Measurements from ENCODE around the gene DIP2C.
"Not testable (repeated sequence)": the region's sequence is repeated elsewhere in the genome, so short reads cannot be mapped to it uniquely, and the experiment has no call there.

Gene DIP2C

GRCh38 chr10:521261-522250 lies 167.9 kb downstream of the DIP2C start:
- Mint-ChIP-seq H3K4me1 (ENCODE audit: low read depth) (no peaks in the 10 kb centered on the region), H3K4me3 (no peak overlapping the region), H3K36me3 (ENCODE audit: low read depth) (no peaks in the 10 kb centered on the region), H3K9me3 (no peaks in the 10 kb centered on the region), H3K27ac (no peak overlapping the region), H3K27me3 (peaks cover 23% of the 10 kb centered on the region)

- H3K4me3 Mint-ChIP-seq = no peak overlapping the region
- H3K27me3 Mint-ChIP-seq = peaks cover 23% of the 10 kb centered on the region
- H3K36me3 Mint-ChIP-seq (ENCODE audit: low read depth) = no peaks in the 10 kb centered on the region
- H3K4me1 Mint-ChIP-seq (ENCODE audit: low read depth) = no peaks in the 10 kb centered on the region
- H3K27ac Mint-ChIP-seq = no peak overlapping the region
- no peaks in the 10 kb centered on the region for H3K9me3 Mint-ChIP-seq
Measured at GRCh38 chr10:520402-520787, 169.1 kb downstream of the DIP2C start.

DNA sequence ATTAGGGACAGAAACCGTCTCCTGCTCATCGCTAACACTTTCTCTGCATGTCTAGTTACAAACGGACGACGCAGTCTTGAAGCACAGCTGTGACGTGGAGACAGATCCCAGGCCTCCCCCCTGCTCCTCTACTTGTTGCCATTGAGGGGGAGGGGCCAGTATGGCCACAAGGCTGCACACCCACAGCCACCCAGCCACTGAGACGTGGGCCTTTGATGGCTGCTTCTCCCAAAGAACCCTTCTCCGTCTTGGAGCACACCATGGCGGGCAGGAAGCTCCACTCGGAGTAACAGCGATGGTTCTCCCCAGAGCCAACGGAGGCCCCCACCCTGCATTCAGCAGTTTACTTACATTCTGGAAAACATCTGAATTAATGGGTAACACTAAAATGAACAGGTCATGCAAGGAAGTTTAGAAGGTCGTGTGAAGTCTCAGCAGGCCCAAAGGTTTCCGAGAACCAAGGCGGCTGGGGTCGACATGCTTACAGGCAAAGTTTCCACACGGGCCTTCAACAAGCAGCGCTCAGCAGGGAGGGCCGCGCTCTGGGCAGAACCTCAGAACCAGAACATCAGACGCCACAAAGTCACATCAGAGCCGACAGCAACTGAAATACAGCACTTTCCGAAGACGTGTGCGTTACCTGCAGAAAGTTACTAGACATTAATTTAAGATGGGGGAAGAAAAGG lies 169.6 kb downstream of the DIP2C start:
- H3K36me3 Mint-ChIP-seq (ENCODE audit: low read depth) = no peaks in the 10 kb centered on the region
- no peak overlapping the region for H3K27ac Mint-ChIP-seq
- H3K4me1 Mint-ChIP-seq (ENCODE audit: low read depth) = no peaks in the 10 kb centered on the region
- H3K9me3 Mint-ChIP-seq = no peaks in the 10 kb centered on the region
- no peak overlapping the region for H3K4me3 Mint-ChIP-seq
- peaks cover 23% of the 10 kb centered on the region for H3K27me3 Mint-ChIP-seq

DNA sequence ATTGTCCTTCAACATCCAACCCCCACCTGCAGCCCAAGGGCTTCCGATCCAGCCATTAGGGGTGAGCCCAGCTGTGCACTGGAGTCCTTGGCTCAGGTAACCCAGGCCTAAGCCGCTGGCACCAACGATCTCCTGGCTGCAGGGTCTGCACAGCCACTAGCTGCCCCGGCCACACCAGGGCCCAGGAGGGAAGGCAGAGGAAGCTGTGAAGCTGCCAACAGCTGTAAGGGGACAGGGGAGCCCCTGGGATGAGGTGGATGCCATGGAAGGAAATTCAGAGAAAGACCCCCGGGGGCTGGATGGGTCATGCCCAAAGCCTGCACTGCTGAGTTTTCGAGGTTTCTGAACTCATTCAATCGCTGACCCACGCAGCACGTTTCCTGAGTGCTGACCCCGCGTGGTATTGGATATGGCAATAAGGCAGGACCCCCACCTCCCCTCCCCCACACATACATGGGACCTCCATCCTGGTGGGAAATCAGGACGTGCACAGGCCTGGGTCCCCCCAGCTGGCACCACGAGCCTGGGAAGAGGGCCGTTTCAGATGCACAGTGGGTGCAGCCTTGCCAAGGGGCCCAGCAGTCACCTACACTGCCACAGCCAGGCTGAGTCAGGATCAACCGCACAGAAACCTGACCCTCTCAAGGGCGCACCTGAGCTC lies 170.3 kb downstream of the DIP2C start:
- Mint-ChIP-seq H3K27ac (no peak overlapping the region), H3K4me3 (no peak overlapping the region), H3K27me3 (peaks cover 20% of the 10 kb centered on the region), H3K36me3 (ENCODE audit: low read depth) (no peaks in the 10 kb centered on the region), H3K9me3 (no peaks in the 10 kb centered on the region), H3K4me1 (ENCODE audit: low read depth) (no peaks in the 10 kb centered on the region)

GRCh38 chr10:517872-518475 lies 171.5 kb downstream of the DIP2C start:
- H3K4me3 Mint-ChIP-seq = no peak overlapping the region
- peaks cover 5% of the 10 kb centered on the region for H3K4me1 Mint-ChIP-seq (ENCODE audit: low read depth)
- H3K27me3 Mint-ChIP-seq = peaks cover 19% of the 10 kb centered on the region

DNA sequence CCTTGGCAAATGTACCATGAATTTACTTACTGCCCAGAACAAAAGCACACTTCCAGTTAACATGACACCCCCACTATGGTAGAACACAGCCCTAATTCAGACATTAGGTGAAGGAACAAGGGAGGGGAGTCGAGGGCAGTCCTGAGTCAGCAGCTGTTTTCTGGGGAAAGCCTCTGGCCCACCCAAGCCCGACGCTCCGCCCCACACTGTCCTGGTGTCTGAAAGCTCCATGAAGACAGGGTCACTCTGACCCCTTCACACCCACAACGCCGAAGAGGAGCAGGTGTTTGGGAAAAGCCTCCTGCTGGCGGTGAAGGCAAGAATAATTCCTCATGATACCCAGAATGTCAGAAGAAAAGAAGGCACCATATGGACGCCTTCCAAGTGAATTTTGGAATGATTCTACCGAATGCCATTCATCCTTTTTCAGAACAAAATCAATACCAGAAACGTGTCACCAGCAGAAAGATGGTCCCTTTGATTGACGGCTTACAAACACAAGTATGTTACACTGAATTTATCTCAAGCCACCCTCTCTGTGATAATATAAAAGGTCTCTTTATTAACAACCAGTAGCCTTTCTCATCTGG lies 172.1 kb downstream of the DIP2C start:
- Mint-ChIP-seq H3K27me3 (peaks cover 13% of the 10 kb centered on the region), H3K36me3 (ENCODE audit: low read depth) (no peaks in the 10 kb centered on the region), H3K4me3 (no peak overlapping the region), H3K9me3 (no peaks in the 10 kb centered on the region), H3K27ac (no peak overlapping the region), H3K4me1 (ENCODE audit: low read depth) (peaks cover 5% of the 10 kb centered on the region)

More at GRCh38 chr10:517872-518475, 171.5 kb downstream of the DIP2C start:
- no peaks in the 10 kb centered on the region for H3K36me3 Mint-ChIP-seq (ENCODE audit: low read depth)
- H3K27ac Mint-ChIP-seq = no peak overlapping the region
- H3K9me3 Mint-ChIP-seq = no peaks in the 10 kb centered on the region

- Mint-ChIP-seq H3K4me1 (ENCODE audit: low read depth) (peaks cover 5% of the 10 kb centered on the region), H3K36me3 (ENCODE audit: low read depth) (no peaks in the 10 kb centered on the region)
Measured at GRCh38 chr10:516764-517163, 172.7 kb downstream of the DIP2C start.

DNA sequence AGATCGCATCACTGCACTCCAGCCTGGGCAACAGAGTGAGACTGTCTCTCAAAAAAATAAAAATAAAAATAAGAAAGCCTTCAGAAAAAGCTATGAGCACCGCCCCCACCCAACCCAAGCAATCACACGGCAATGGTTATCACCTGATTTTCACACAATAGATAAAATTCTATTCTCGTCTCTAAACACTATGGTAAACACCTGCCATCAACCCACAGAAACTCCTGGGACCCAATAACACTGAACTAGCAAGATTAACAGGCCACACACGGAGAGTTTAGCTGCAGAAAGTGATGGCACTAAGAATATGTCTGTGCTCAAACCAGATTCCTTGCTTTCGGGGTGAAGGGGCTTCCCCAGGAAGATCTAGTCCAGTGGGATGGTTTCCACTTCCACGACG lies 173.8 kb downstream of the DIP2C start:
- no peaks in the 10 kb centered on the region for H3K9me3 Mint-ChIP-seq
- H3K27ac Mint-ChIP-seq = no peak overlapping the region
- H3K27me3 Mint-ChIP-seq = peaks cover 9% of the 10 kb centered on the region
- H3K4me1 Mint-ChIP-seq (ENCODE audit: low read depth) = peaks cover 9% of the 10 kb centered on the region
- H3K36me3 Mint-ChIP-seq (ENCODE audit: low read depth) = no peaks in the 10 kb centered on the region
- no peak overlapping the region for H3K4me3 Mint-ChIP-seq

More at GRCh38 chr10:516764-517163, 172.7 kb downstream of the DIP2C start:
- Mint-ChIP-seq H3K27ac (no peak overlapping the region), H3K9me3 (no peaks in the 10 kb centered on the region), H3K4me3 (no peak overlapping the region), H3K27me3 (peaks cover 12% of the 10 kb centered on the region)

GRCh38 chr10:514137-514671 lies 175.3 kb downstream of the DIP2C start:
- no peaks in the 10 kb centered on the region for H3K9me3 Mint-ChIP-seq
- no peak overlapping the region for H3K27ac Mint-ChIP-seq
- no peak overlapping the region for H3K4me3 Mint-ChIP-seq
- no peaks in the 10 kb centered on the region for H3K36me3 Mint-ChIP-seq (ENCODE audit: low read depth)
- H3K4me1 Mint-ChIP-seq (ENCODE audit: low read depth) = peaks cover 9% of the 10 kb centered on the region
- peaks cover 10% of the 10 kb centered on the region for H3K27me3 Mint-ChIP-seq

DNA sequence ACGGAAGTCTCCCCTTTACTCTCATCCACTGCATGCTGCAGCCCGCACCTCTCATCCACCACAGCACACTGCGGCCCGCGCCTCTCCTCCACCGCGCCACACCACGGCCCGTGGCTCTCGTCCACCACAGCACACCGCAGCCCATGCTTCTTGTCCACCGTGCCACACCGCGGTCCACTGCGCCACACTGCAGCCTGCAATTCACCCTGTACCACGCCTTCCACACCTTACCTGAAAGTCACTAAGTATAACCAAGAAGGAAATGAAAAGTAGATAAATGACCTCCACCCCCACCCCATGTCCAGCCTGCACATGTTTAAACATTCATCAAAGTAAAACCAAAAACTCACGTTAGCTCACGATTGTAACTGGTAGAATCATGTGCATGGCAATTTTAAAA lies 176.1 kb downstream of the DIP2C start:
- Mint-ChIP-seq H3K4me1 (ENCODE audit: low read depth) (peaks cover 9% of the 10 kb centered on the region), H3K36me3 (ENCODE audit: low read depth) (no peaks in the 10 kb centered on the region), H3K27ac (no peak overlapping the region), H3K27me3 (peaks cover 10% of the 10 kb centered on the region), H3K4me3 (no peak overlapping the region), H3K9me3 (no peaks in the 10 kb centered on the region)

DNA sequence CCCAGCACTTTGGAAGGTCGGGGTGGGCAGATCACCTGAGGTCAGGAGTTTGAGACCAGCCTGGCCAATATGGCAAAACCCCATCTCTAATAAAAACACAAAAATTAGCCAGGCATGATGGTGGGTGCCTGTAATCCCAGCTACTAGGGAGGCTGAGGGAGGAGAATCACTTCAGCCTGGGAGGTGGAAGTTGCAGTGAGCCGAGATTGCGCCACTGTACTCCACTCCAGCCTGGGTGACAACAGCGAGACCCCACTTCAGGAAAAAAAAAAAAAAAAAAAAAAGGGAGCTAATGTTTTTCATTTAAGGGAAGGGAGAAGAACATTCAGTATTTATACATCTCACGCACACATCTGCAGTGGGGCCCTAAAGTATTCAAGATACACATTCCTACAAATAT lies 176.8 kb downstream of the DIP2C start:
- not testable (repeated sequence) for H3K4me1 Mint-ChIP-seq (ENCODE audit: low read depth); H3K4me3 Mint-ChIP-seq; H3K9me3 Mint-ChIP-seq; H3K27ac Mint-ChIP-seq; H3K36me3 Mint-ChIP-seq (ENCODE audit: low read depth)
- peaks cover 10% of the 10 kb centered on the region for H3K27me3 Mint-ChIP-seq

DNA sequence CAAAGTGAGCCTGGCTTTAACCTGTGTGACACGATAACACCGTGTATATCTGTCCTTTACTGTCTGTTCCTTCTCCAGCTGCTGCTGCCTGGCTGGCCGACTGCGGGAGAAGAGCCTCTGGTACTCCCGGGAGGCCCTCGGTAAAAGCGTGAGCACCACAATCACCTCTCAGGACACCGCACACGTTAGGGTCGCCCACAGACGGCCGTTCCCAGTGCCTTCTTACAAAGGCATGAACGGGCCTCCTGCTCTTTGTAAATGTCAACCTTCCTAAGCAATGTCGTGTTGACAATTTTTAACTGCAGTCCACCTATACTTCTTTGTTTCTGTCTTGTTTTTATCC lies 177.6 kb downstream of the DIP2C start:
- Mint-ChIP-seq H3K9me3 (no peaks in the 10 kb centered on the region), H3K27me3 (peaks cover 6% of the 10 kb centered on the region), H3K27ac (no peak overlapping the region), H3K4me3 (no peak overlapping the region), H3K4me1 (ENCODE audit: low read depth) (peaks cover 9% of the 10 kb centered on the region), H3K36me3 (ENCODE audit: low read depth) (no peaks in the 10 kb centered on the region)

DNA sequence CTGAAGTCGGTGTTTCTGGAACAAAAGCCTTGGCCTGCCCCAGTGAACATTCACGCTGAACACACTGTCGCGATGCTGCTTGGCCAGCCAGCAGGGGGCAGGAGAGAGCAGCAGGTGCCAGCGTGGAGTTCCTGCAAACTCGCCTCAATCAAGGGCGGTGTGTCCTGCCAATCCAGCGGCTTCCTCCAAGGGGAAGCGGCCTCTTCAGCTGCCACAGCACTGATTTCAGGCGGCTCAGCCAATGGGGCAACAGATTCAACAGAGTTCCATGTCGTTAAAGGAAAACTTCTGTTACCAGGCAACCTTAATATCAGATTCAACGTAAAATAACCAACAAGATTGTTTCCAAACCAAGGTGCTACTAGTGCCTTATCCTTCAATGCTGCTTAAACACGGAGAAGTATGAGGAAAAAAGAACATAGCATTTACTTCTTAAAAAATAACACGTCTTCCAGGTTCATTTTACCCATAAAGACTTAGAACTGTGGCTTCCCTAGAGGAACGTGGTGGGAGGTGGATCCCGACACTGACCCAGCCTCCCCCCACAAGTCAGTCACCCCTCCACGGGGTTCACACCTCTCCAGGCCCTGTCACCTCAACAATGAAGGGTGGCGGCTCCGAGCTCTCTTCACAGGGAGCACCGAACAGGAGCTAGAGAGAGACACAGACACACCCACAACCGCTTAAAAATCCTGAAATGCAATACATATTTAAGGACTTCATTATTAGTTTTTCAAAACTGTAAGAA lies 178.2 kb downstream of the DIP2C start:
- H3K27me3 Mint-ChIP-seq = peaks cover 6% of the 10 kb centered on the region
- H3K36me3 Mint-ChIP-seq (ENCODE audit: low read depth) = no peaks in the 10 kb centered on the region
- no peaks in the 10 kb centered on the region for H3K9me3 Mint-ChIP-seq
- no peak overlapping the region for H3K4me3 Mint-ChIP-seq
- H3K27ac Mint-ChIP-seq = no peak overlapping the region
- H3K4me1 Mint-ChIP-seq (ENCODE audit: low read depth) = peaks cover 9% of the 10 kb centered on the region

DNA sequence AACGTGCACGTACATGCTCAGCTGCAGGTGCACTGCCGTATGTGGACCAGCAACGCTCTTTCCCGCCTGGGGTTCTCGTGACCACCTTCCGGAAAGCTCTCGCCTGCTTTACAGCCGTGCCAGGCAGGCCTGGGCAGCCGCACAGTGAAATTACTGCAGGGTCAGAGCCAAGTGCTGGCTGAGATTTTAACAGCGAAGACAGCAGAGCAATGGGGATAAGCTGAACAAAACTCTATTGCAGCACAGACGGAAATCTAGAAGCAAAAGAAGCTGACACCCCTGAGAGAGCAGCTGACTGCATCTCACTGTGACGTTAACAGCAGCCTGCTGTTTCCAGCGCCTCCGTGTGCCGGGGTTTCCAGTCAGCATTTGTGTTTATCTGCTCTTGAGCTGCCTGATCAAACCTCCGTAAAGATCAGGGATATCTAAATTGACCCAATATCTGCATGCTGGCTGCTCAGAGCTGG lies 179.0 kb downstream of the DIP2C start:
- Mint-ChIP-seq H3K4me1 (ENCODE audit: low read depth) (peaks cover 9% of the 10 kb centered on the region), H3K9me3 (no peaks in the 10 kb centered on the region), H3K36me3 (ENCODE audit: low read depth) (no peaks in the 10 kb centered on the region), H3K4me3 (no peak overlapping the region), H3K27me3 (peaks cover 6% of the 10 kb centered on the region), H3K27ac (no peak overlapping the region)
